GM18867 (cell line): ENCODE results near the gene ATP9A.

Experiments used
- ATAC-seq: cut with Tn5 transposase; IDR thresholded peaks from one replicate; pipeline ENCODE4 v1.9.1; 2021; ENCODE audit warnings: mild to moderate bottlenecking, moderate library complexity; ENCODE audit not compliant: unreplicated experiment

ATP9A gene

GRCh38 chr20:51560550-51561307 lies 207.5 kb downstream of the ATP9A start:
- no peak for ATAC-seq

DNA sequence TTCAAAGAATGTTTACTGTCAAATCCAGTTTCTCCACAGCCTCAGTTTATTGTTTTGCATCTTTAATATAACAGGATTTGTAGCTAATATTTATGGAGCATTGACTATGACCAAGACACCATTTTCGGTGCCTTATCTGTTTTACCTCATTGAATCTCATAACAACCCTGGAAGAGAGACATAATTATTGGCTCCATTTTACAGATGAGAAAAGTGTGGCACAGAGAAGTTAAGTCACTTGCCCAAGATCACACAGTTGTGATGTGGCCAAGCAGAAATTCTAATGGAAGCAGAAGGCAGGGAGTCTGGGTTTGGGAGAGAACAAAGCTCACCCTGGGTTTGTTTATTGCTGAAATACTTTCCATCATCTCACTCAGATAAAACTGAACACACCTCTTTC lies 208.1 kb downstream of the ATP9A start:
- ATAC-seq, result no peak

GRCh38 chr20:51554538-51555165 lies 213.5 kb downstream of the ATP9A start:
- no peak for ATAC-seq

DNA sequence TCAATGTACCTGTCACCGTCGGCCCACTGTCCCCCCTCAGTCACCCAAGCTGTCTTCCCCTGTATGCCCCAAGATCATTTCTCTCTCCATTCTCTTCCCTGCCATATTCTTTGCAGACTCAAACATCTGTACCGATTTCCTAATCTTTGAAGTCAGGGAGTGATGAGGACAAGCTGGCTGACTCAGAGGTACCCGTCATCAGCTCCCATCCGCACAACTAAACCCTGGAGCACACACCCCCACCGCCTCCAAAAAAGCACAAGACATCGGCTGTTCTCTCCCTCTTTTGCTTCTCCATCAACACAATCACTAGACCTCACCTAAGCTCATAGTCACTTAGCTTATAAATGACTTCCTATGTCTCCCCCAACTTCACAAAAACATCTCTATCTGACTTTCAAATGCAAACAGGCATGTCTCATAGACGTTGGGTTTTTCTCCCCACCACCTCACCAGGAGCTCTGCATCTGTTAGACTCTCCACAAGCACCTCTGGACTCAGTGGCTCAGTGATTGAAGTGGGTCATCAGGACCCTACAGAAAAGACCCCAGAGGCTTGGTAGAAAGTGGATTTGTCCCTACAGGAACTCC lies 214.2 kb downstream of the ATP9A start:
- no peak for ATAC-seq

DNA sequence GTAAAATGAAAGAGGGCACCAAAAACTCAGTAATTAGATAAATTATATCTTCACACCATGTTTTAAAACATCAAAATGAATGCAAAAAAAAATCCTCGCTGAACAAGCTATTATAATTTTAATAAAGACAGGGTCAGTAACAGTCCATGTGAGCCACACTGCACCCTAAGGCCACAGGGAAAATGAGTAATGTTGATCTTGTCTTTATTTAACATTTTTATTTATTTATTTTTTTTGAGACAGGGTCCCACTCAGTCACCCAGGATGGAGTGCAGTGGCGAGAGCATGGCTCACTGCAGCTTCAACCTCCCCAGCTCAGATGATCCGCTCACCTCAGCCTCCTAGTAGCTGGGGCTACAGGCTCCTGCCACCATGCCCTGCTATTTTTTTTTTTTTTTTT lies 217.0 kb downstream of the ATP9A start:
- no peak for ATAC-seq

DNA sequence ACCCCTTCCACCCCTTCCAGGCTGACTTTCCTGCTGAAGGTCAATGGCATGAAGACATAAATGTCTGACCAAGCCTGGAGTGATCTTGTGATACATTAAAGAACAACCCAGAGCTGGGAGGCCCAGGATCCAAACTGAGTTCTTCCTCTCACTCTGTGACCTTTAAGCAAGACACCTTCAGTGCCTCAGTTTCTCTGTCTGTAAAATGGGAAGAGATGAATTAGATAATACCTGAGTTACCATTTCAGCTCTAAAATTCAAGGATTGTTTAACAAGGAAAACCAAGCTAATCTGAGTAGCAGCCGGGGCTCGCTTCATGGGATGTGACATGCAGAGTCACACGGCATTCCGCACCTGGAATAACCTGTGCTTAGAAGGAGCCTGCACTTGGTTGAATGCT lies 218.7 kb downstream of the ATP9A start:
- ATAC-seq, result no peak

- ATAC-seq, result no peak
Measured at GRCh38 chr20:51547951-51548350, 220.2 kb downstream of the ATP9A start.
